GM23248 (cell line): ENCODE measurements around the gene WDR35. TPM values are rescaled to one million over a fixed set of nuclear protein-coding genes. Genes with fewer than 3 reads are reported as not detected.

ENCODE experiments used
- DNase-seq: peaks from one replicate; pipeline ENCODE4 v3.0.0-alpha.2; 2015
- H2AFZ ChIP-seq: fragments of 200-600 bp; sonication (generic); 2 replicates; pipeline ENCODE4 v1.6.1; 2016; ENCODE audit warnings: antibody characterized with exemption
- H3F3A ChIP-seq: fragments of 200-600 bp; sonication (generic); 2 replicates; pipeline ENCODE4 v1.6.1; 2016; ENCODE audit warnings: mild to moderate bottlenecking, antibody characterized with exemption, mixed run types; ENCODE audit not compliant: insufficient read depth
- H3K27ac ChIP-seq: fragments of 200-600 bp; sonication (generic); 2 replicates; pipeline ENCODE4 v1.5.1; 2016; ENCODE audit warnings: mild to moderate bottlenecking
- H3K27me3 ChIP-seq: fragments of 200-600 bp; sonication (generic); replicated peaks from 2 replicates; pipeline ENCODE4 v1.6.1; 2016; ENCODE audit warnings: mild to moderate bottlenecking; ENCODE audit not compliant: insufficient read depth
- H3K36me3 ChIP-seq: fragments of 200-600 bp; sonication (generic); 2 replicates; pipeline ENCODE4 v1.6.1; 2016; ENCODE audit warnings: low read depth, mild to moderate bottlenecking
- H3K4me1 ChIP-seq: fragments of 200-600 bp; sonication (generic); 2 replicates; pipeline ENCODE4 v1.6.1; 2016; ENCODE audit warnings: mild to moderate bottlenecking; ENCODE audit not compliant: insufficient read depth
- H3K4me2 ChIP-seq: fragments of 200-600 bp; sonication (generic); one replicate; pipeline ENCODE4 v1.6.1; 2016; ENCODE audit warnings: mild to moderate bottlenecking; ENCODE audit not compliant: unreplicated experiment
- H3K4me3 ChIP-seq: fragments of 200-600 bp; sonication (generic); 2 replicates; pipeline ENCODE4 v1.5.1; 2016; ENCODE audit warnings: mild to moderate bottlenecking
- H3K79me2 ChIP-seq: fragments of 200-600 bp; sonication (generic); 2 replicates; pipeline ENCODE4 v1.6.1; 2016; ENCODE audit warnings: mild to moderate bottlenecking; ENCODE audit not compliant: insufficient read depth
- H3K9ac ChIP-seq: fragments of 200-600 bp; sonication (generic); 2 replicates; pipeline ENCODE4 v1.6.1; 2016; ENCODE audit warnings: mild to moderate bottlenecking
- H3K9me2 ChIP-seq: fragments of 200-600 bp; sonication (generic); 2 replicates; pipeline ENCODE4 v1.6.1; 2016; ENCODE audit warnings: mixed run types, mild to moderate bottlenecking, moderate library complexity; ENCODE audit not compliant: insufficient read depth
- H3K9me3 ChIP-seq: fragments of 200-600 bp; sonication (generic); one replicate; pipeline ENCODE4 v1.6.1; 2017; ENCODE audit warnings: low read depth
- H4K20me1 ChIP-seq: fragments of 200-600 bp; sonication (generic); 2 replicates; pipeline ENCODE4 v1.6.0; 2016; ENCODE audit not compliant: insufficient read depth
- EZH2 ChIP-seq: fragments of 200-600 bp; sonication (generic); IDR thresholded peaks from 2 replicates; pipeline ENCODE4 v1.6.1; 2018; ENCODE audit warnings: antibody characterized with exemption, mild to moderate bottlenecking; ENCODE audit not compliant: insufficient read depth, poor library complexity, severe bottlenecking
- EZH2phosphoT487 ChIP-seq: fragments of 200-600 bp; sonication (generic); IDR thresholded peaks from 2 replicates; pipeline ENCODE4 v1.6.1; 2018; ENCODE audit warnings: antibody characterized with exemption, moderate library complexity, mild to moderate bottlenecking, low read depth; ENCODE audit not compliant: insufficient read depth
- WGBS, 2 experiments: methylation state at CpG; one replicate each; pipeline ENCODE4 v1.1.6; 2015 to 2017; ENCODE audit warnings: low lambda C conversion rate in 2 of 2, low coverage in 1 of 2; ENCODE audit errors: missing lambda C conversion rate in 2 of 2; 5-methylcytosine and 5-hydroxymethylcytosine counted together
- in situ Hi-C: fragments of 300-500 bp; cut with MboI; formaldehyde crosslinking; loops from 2 replicates; pipeline ENCODE4 v1.15.0; 2020
- polyA plus RNA-seq: library from polyadenylated mRNA; unstranded; fragments of >200 nt; fragmentation: Nextera tagmentation; extraction: Ambion mirVana; gene quantifications from 2 replicates; pipeline ENCODE4 v1.2.1, GENCODE V29; 2016
- total RNA-seq: library from RNA; depleted of rRNA; stranded (reverse); fragments of >200 nt; shearing (Covaris generic); gene quantifications from 2 replicates; pipeline ENCODE4 v1.2.3, GENCODE V29; 2014

The WDR35 gene
- total and polyA plus RNA-seq, 2 experiments from 2014 or later: 3.2 to 7.3 TPM

DNA sequence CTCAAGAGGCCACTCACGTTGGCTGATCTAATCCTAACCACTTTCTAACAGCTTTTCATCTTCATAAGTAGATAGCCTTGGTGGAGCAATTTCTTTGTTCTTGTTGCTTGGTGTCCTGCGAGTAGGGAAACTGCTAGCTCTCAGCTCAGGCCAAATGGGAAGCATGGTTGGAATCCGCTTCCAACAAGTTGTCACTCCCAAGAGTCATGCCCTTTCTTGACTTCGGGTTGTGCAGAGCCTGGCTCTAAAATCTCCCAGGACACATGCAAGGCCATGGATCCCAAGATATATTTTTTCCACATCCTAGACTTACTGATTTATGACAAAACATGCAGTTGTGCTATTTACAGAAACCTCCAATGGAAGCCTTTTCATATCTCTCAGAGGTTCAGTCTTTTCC, 29.8 kb upstream of the WDR35 start:
- Histone ChIP-seq H3K4me1 (no peaks in the 10 kb centered on the region; the same call in 1 of the 2 replicates), H3F3A (peaks cover 4% of the 10 kb centered on the region; the same call in 1 of the 2 replicates), H3K9me2 (no peaks in the 10 kb centered on the region), H3K27ac (no peak overlapping the region), H3K9ac (no peak overlapping the region), H3K4me2 (no peak overlapping the region), H3K79me2 (no peaks in the 10 kb centered on the region), H2AFZ (no peak overlapping the region), H3K27me3 (no peaks in the 10 kb centered on the region), H3K9me3 (no peaks in the 10 kb centered on the region), H3K36me3 (no peaks in the 10 kb centered on the region), H3K4me3 (no peak overlapping the region), H4K20me1 (no peaks in the 10 kb centered on the region)
- DNase-seq: no peak
- WGBS, 2 experiments: 64 to 66% methylated on average over 4 of the region's 4 CpGs
- no peak for TF ChIP-seq EZH2phosphoT487
- in situ Hi-C loops: no loop called here

DNA sequence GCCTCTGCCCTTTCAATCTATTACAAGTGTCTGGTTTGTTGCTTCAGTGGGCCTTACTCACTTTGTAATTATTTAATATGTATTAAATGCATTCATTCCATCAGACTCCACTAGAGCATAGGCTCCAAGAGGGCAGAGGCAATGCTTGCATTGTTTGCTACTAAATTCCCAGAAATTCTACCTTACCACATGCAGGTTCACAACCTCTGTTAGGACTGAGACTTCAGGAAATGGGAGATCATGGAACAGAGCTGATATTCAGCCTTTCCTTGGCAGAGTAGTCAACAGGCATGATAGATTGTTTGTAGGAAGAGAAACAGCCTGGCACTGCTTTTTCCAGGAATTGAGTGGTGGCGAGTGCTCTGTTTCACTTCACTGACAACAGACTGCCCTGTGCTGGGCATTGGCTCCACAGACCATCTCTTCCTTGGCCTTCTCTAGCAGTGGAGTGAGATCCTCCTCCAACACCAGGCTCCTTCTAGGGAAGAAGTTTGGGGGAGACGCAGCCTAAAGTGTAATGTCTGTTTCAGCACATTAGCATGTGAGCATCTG, 28.8 kb upstream of the WDR35 start:
- 95 to 98% methylated on average over 2 of the region's 2 CpGs for WGBS, 2 experiments
- in situ Hi-C loops: no loop called here

DNA sequence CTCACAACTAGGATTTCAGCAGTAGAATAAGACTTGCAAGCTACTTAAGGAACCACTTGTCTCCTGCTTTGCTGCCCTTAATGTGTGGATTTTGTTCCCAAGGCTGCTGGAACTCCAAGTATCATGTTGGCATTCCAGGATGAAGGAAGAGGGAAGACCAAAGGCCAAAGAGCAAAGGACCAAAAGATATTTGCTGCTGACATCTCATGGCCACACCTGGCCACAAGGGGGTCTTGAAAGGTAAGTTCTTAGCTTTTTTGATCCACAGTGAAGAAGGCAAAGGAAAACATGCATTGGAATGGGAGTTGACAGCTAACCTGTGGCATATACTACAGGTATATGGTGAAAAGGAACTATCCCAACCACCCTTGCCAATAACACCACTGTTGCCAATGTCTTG, 26.4 kb upstream of the WDR35 start:
- Histone ChIP-seq H3K4me1 (no peaks in the 10 kb centered on the region), H3K4me3 (no peak overlapping the region), H3K27ac (no peak overlapping the region), H3K4me2 (no peak overlapping the region), H3K36me3 (no peaks in the 10 kb centered on the region), H2AFZ (no peak overlapping the region), H3K79me2 (no peaks in the 10 kb centered on the region), H3F3A (no peaks in the 10 kb centered on the region; the same call in 1 of the 2 replicates), H3K9ac (no peak overlapping the region), H3K9me3 (no peaks in the 10 kb centered on the region), H3K27me3 (peaks cover 5% of the 10 kb centered on the region; the same call in 1 of the 2 replicates), H3K9me2 (no peaks in the 10 kb centered on the region), H4K20me1 (no peaks in the 10 kb centered on the region)
- TF ChIP-seq EZH2phosphoT487 (no peak), EZH2 (no peak)
- no peak for DNase-seq
- in situ Hi-C loops: no loop called here

More for the DNA sequence above, 28.8 kb upstream of the WDR35 start:
- no peak overlapping the region for H3K27ac ChIP-seq
- H3K4me2 ChIP-seq: no peak overlapping the region
- no peaks in the 10 kb centered on the region for H3K9me3 ChIP-seq
- no peaks in the 10 kb centered on the region for H3K4me1 ChIP-seq
- H3K79me2 ChIP-seq: no peaks in the 10 kb centered on the region
- no peak overlapping the region for H2AFZ ChIP-seq
- no peaks in the 10 kb centered on the region for H4K20me1 ChIP-seq
- no peak overlapping the region for H3K9ac ChIP-seq
- no peaks in the 10 kb centered on the region for H3K9me2 ChIP-seq
- no peak for DNase-seq
- no peaks in the 10 kb centered on the region for H3K27me3 ChIP-seq
- H3F3A ChIP-seq: peaks cover 4% of the 10 kb centered on the region; the same call in 1 of the 2 replicates
- TF ChIP-seq EZH2 (no peak), EZH2phosphoT487 (no peak)
- no peaks in the 10 kb centered on the region for H3K36me3 ChIP-seq
- no peak overlapping the region for H3K4me3 ChIP-seq

DNA sequence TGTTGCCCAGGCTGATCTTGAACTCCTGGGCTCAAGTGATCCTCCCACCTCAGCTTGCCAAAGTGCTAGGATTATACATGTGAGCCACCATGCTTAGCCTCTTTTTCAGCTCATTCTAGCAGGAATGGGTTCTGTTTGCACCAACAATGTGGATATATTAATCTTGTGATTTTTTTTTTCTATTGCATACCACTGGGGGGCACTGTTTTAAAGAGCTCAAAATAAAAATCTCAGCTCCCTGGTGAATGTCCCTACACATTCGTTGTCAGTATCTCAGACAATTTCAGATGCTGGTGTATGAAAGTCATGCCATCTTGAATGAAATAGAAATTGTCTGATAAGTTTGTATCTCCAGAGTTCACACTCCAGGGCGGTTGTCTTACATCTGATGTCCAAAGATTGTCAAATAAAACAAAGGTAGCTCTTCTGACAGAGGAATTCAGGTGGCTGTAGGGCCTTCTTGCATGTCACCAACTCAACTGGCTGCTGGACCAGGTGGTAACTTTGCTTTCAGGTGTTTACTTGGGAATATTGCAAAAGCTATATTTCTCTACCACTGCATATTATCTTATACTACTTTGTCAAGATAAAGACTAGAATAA, 25.7 kb upstream of the WDR35 start:
- Histone ChIP-seq H3K4me3 (no peak overlapping the region), H3K79me2 (no peaks in the 10 kb centered on the region), H3K4me1 (no peaks in the 10 kb centered on the region), H3K4me2 (no peak overlapping the region), H3K9me3 (no peaks in the 10 kb centered on the region), H2AFZ (no peak overlapping the region), H4K20me1 (no peaks in the 10 kb centered on the region), H3F3A (no peaks in the 10 kb centered on the region; the same call in 1 of the 2 replicates), H3K9ac (no peak overlapping the region), H3K9me2 (no peaks in the 10 kb centered on the region), H3K36me3 (no peaks in the 10 kb centered on the region), H3K27ac (no peak overlapping the region), H3K27me3 (peaks cover 5% of the 10 kb centered on the region; the same call in 1 of the 2 replicates)
- TF ChIP-seq EZH2phosphoT487: no peak
- TF ChIP-seq EZH2: no peak
- WGBS, 2 experiments: 2 to 3% methylated on average over 2 of the region's 2 CpGs
- in situ Hi-C loops: no loop called here
- peak; percentile 77 for DNase-seq
